Fibroblast of pulmonary artery (primary cell): ENCODE data around the gene STAU1.

Source experiments
- DNase-seq: peaks from one replicate; pipeline ENCODE4 v3.0.0-alpha.2; 2010; ENCODE audit warnings: low read depth
- H3K4me3 ChIP-seq: replicated peaks from 2 replicates; pipeline ENCODE4 v1.5.1; 2011; ENCODE audit warnings: low read depth, mild to moderate bottlenecking, control low read depth, low read length, moderate library complexity
- CTCF ChIP-seq: IDR thresholded peaks from 2 replicates; pipeline ENCODE4 v1.5.1; 2011; ENCODE audit warnings: mild to moderate bottlenecking, control low read depth, low read length, inconsistent platforms; ENCODE audit errors: missing control alignments

The STAU1 gene

GRCh38 chr20:49122920-49123319 lies 65.2 kb downstream of the STAU1 start:
- no peak for DNase-seq
- H3K4me3 ChIP-seq = no peak overlapping the region
- no peak for TF ChIP-seq CTCF

GRCh38 chr20:49119988-49120387 lies 68.1 kb downstream of the STAU1 start:
- no peak overlapping the region for H3K4me3 ChIP-seq
- no peak for DNase-seq
- no peak for TF ChIP-seq CTCF

- DNase-seq = no peak
- H3K4me3 ChIP-seq = no peak overlapping the region
- no peak for TF ChIP-seq CTCF
Measured at GRCh38 chr20:49118307-49118706, 69.8 kb downstream of the STAU1 start.

- TF ChIP-seq CTCF = peak; percentile 22
- peak; percentile 50 for DNase-seq
- H3K4me3 ChIP-seq = no peak overlapping the region
Measured at GRCh38 chr20:49115564-49115963, 72.6 kb downstream of the STAU1 start.

GRCh38 chr20:49112596-49113274 lies 75.4 kb downstream of the STAU1 start:
- peak; percentile 17 for DNase-seq
- TF ChIP-seq CTCF = no peak
- no peak overlapping the region for H3K4me3 ChIP-seq

GRCh38 chr20:49110767-49111694 lies 77.1 kb downstream of the STAU1 start:
- no peak overlapping the region for H3K4me3 ChIP-seq
- TF ChIP-seq CTCF = no peak

More at GRCh38 chr20:49110767-49111694, 77.1 kb downstream of the STAU1 start:
- no peak for DNase-seq
